HUDEP-2 (cell line): ENCODE measurements around the gene BMP3.
"Not testable (repeated sequence)": the region's sequence is repeated elsewhere in the genome, so short reads cannot be mapped to it uniquely, and the experiment has no call there.

Experiments used
- DNase-seq, 76 experiments: peaks; one replicate each; lab custom pipeline; 2025; ENCODE audit not compliant: unreplicated experiment in 76 of 76; lab: John Stamatoyannopoulos, UW

BMP3 gene

GRCh38 chr4:81030061-81030980 lies at the start of gene BMP3:
Gene BMP3 (plus strand): TSS chr4:81030708. CDS start chr4:81031285, 577 bp downstream.
- DNase-seq = no peak

- no peak for DNase-seq
Measured at GRCh38 chr4:80986011-80986410, 44.5 kb upstream of the BMP3 start.

- DNase-seq = peak in 31 of 76 experiments; percentile 0 to 45 (median 15)
Measured at GRCh38 chr4:80989921-80990544, 40.5 kb upstream of the BMP3 start.

- DNase-seq = no peak
Measured at GRCh38 chr4:80990851-80991250, 39.7 kb upstream of the BMP3 start.

- DNase-seq = no peak
Measured at GRCh38 chr4:80999943-81000342, 30.6 kb upstream of the BMP3 start.

- no peak for DNase-seq
Measured at GRCh38 chr4:81003597-81004111, 26.9 kb upstream of the BMP3 start.

- no peak for DNase-seq
Measured at GRCh38 chr4:81007417-81007816, 23.1 kb upstream of the BMP3 start.

- not testable (repeated sequence) for DNase-seq
Measured at GRCh38 chr4:81016566-81016965, 13.9 kb upstream of the BMP3 start.

GRCh38 chr4:81019006-81019405 lies 11.5 kb upstream of the BMP3 start:
- DNase-seq = no peak

- DNase-seq = no peak
Measured at GRCh38 chr4:81021142-81021944, 9.2 kb upstream of the BMP3 start.

- no peak for DNase-seq
Measured at GRCh38 chr4:81021981-81022380, 8.5 kb upstream of the BMP3 start.

GRCh38 chr4:81023484-81023883 lies 7.0 kb upstream of the BMP3 start:
- no peak for DNase-seq

GRCh38 chr4:81030981-81031791 lies 678 bp downstream of the BMP3 start:
- no peak for DNase-seq

- DNase-seq = no peak
Measured at GRCh38 chr4:81031796-81032551, 1.5 kb downstream of the BMP3 start.

GRCh38 chr4:81032771-81033684 lies 2.5 kb downstream of the BMP3 start:
- no peak for DNase-seq

- DNase-seq = no peak
Measured at GRCh38 chr4:81038636-81039350, 8.3 kb downstream of the BMP3 start.

- no peak for DNase-seq
Measured at GRCh38 chr4:81039351-81039972, 9.0 kb downstream of the BMP3 start.
